HG02798 (cell line): ENCODE measurements around the gene VSIG10L.

Source experiments
- ATAC-seq: cut with Tn5 transposase; IDR thresholded peaks from one replicate; pipeline ENCODE4 v1.9.1; 2021; ENCODE audit warnings: mild to moderate bottlenecking; ENCODE audit not compliant: unreplicated experiment, poor library complexity

Gene VSIG10L

DNA sequence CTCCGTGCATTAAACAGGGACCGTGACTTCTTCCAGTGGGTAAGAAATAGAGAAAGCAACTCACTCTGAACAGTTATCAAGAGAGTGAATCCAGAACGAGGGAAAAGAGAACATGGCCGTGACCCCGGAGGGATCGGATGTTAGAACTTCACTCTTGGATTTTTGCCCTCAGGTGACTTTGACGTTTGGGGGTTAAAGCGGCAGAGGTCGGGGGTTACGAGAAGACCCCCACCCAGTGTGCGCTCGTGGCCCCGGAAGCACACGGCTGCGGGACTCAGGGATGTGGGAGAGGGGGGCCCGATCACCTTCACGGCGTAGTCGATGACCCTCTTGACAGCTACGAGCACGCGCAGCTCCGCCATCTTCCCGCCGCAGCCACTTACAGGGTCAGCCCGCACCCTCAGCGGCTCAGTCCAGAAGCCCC is 24.0 kb upstream of the VSIG10L start, which contains the start of gene ETFB:
Gene ETFB (minus strand): TSS at position 424 of the 424 bp plus-strand sequence. CDS start 62 bp downstream, at position 362.
- no peak for ATAC-seq

DNA sequence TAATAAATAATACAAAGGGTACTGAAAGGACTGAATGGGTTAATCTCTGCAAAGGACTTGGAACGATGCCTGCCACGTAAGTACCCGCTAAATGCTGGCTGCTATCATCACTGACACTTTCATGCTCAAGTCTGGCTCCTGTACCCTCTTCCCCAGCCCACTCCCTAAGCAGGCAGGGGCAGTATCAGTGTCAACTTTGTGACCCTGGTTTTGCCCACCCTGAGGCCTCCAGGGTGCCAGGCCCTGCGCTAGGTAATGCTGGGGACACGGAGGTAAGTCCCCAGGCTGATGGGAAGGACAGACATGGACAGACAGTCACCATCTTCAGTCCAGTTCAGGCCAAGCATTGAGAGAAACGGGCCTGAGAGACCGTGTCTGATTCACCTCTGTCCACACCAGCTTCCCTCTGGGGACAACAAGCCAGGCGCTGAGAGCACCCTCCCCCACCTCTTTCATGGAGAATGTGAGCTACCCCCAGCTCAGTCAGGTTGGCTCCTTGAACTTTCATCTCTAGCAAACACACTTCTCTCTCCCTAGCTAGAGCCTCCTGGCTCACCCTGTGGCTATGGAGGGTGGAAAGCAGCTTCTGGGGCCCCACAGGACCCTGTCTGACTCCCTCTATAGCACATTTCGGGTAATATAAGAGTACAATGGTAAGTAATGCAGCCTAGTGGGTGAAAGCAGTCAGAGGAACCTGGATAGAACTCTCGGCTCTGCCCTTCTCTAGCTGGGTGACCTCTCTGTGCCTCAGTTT is 23.4 kb upstream of the VSIG10L start:
- no peak for ATAC-seq

DNA sequence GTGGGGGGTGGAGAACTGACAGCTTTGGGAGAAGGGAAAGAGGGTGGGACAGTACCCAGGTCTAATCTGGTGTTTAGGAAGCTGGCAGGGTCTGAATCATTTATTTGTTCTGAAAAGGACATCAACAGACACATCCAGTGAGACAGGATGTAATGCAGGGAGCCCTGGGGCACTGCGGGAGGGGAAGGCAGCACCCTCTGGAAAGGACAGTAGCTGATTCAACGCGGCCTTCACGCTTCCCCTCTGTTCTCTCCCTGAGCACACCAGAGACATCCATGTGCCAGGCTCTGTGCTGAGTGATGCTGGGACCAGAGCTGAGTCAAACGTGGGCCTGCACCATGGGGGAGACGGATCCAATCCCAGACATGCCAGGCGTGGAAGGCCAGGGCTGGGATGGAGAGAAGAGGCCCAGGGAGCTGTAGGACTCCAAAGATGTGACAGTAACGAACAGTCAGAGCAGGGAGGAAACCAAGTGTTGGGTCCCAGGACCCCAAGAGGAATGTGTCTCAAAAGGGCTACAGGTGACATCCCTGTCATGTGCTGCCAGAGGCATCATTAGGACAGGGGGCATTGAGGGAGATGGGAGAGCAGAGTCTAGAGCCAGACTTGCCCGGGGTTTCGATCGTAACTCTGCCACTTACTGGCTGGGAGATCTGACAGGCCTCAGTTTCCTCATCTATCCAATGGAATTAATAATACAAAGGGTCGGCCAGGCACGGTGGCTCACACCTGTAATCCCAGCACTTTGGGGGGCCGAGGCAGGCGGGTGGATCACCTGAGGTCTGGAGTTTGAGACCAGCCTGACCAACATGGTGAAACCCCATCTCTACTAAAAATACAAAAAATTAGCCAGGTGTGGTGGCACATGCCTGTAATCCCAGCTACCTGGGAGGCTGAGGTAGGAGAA is 22.5 kb upstream of the VSIG10L start:
- no peak for ATAC-seq

DNA sequence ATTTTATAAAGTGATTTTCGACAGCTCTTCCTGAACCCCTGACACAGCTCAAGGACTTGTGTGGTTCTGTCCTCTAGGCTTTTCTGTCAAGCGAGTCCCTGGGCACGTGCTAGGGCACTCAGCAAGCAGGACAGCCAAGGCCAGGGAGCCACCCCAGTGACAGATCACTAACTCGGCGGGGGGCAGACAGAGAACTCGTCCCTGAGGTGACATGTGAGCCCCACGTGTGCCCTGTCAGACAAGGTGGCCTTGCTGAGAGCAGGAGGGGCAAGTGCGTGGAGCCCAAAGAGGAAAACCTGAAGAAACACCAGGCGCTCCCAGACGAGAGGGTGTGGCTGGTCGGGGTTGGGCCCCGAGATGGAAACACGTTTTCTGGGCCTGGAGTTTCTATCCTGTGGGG is 19.3 kb upstream of the VSIG10L start:
- no peak for ATAC-seq

DNA sequence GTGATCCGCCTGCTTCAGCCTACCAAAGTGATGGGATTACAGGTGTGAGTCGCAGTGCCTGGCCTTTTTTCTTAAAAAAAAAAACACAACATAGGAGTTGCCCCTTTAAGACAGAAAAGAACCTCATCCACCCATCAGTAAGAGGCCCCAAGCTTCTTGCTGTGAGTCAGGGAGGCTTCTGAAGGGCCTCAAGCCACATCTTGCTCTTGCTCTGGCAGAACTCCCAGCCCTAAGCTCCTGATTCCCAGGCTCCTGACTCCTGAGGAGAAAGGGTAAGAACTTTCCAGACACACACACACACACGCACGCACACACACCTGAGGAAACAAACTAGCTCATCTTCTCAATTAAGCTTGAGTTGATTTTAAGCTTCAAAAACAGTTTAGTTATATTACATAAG is 17.4 kb upstream of the VSIG10L start:
- ATAC-seq: no peak

- no peak for ATAC-seq
Observed at GRCh38 chr19:51357952-51358351, 16.0 kb upstream of the VSIG10L start.

- ATAC-seq: no peak
Observed at GRCh38 chr19:51356159-51356801, 14.3 kb upstream of the VSIG10L start.

DNA sequence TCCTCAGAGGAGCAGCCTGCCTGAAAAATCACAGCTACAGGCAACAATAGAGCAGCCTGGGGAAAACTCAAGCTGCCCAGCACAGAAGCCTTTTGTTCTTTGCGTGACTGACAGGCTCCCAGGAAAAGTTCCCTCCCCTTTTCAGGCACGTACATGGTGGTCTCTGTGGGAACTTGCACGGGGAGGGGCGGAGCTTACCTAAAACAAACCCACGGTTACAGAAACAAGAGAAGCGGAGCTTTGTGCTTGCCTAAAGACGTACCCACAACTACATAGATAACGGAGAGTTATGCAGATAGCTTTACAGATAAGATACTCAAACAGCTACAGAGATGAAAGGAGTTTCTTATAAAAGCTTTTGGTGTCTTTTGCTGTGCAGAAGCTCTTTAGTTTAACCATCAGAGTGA is 12.8 kb upstream of the VSIG10L start:
- ATAC-seq: no peak

- no peak for ATAC-seq
Observed at GRCh38 chr19:51354103-51354741, 12.3 kb upstream of the VSIG10L start.

- no peak for ATAC-seq
Observed at GRCh38 chr19:51352783-51353360, 10.9 kb upstream of the VSIG10L start.

DNA sequence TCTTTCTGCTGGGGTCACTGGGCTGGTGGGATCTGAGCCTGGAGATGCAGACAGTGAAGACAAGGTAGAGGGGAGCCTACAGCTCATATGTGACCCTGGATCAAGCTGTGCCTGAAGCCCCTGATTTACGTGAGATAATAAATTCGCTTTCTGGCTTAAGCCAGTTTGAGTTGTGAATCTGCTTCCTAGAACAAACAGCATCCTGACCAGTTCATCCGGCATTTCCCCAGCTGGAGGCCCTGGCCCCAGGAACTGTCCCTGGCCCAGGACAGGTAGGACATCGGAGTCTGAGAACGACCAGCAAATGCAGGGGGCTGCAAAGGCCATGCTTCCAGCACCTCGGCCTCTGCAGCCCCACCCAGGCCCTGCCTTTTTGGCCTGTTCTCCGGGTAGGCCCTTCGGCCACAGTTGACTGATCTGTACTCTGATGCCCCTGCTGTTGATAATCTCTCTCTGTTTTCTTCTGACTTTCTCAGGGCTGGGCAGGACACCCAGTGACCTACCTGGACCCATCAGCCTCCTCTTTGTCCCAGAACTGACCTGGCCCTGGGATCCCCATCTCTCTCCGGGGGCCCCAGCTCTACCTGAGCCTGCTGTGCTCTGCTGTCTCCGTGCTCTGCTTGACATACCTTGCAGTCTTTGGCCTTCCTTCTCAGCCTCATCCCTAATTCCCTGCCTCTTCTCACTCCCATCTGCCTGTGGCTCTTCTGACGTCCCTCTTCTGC is 9.5 kb upstream of the VSIG10L start:
- no peak for ATAC-seq

GRCh38 chr19:51347209-51347928 is 5.4 kb upstream of the VSIG10L start:
- ATAC-seq: no peak

- ATAC-seq: no peak
Observed at GRCh38 chr19:51346742-51347141, 4.8 kb upstream of the VSIG10L start.

GRCh38 chr19:51345076-51345620 is 3.2 kb upstream of the VSIG10L start:
- no peak for ATAC-seq

GRCh38 chr19:51342631-51343569 is 961 bp upstream of the VSIG10L start:
- no peak for ATAC-seq

DNA sequence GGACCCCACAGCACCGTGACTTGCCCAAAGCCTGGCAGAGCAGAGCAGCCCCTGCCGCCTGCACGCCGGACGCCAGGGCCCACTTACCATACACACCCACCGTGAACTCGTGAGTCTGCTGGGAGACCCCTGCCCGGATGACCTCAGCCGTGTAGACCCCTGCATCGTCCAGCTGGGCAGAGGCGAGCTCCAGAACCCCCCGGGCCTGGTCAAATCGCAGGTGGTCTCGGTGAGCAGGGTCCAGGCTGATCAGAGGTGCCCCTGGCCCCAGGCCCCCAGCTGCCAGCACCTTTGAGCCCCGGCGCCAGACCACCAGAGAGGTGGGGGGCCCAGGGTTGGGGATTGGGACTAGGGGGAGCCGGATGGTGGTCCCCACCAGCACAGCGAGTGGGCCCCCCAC is 873 bp downstream of the VSIG10L start:
- no peak for ATAC-seq
